ENCODE data around the gene JAML. TPM values are rescaled to one million over a fixed set of nuclear protein-coding genes. Genes with fewer than 3 reads are reported as not detected.

Gene JAML
- total RNA-seq, 1 experiment from 2014 or later, result not detected

GRCh38 chr11:118229274-118229847 is 4.5 kb upstream of the JAML start:
- H3K27me3 ChIP-seq, result no peaks in the 10 kb centered on the region
- DNase-seq, result no peak
- H3K4me1 ChIP-seq, result no peaks in the 10 kb centered on the region
- H3K27ac ChIP-seq, result no peak overlapping the region
- H3K9me3 ChIP-seq (replicated peaks), result no peaks in the 10 kb centered on the region
- no peak overlapping the region for H3K4me3 ChIP-seq
- H3K36me3 ChIP-seq, result no peaks in the 10 kb centered on the region

GRCh38 chr11:118227865-118228785 is 3.3 kb upstream of the JAML start:
- Histone ChIP-seq H3K4me1 (no peaks in the 10 kb centered on the region), H3K4me3 (no peak overlapping the region), H3K27me3 (no peaks in the 10 kb centered on the region), H3K9me3 (replicated peaks) (no peaks in the 10 kb centered on the region), H3K27ac (no peak overlapping the region), H3K36me3 (no peaks in the 10 kb centered on the region)
- no peak for DNase-seq

GRCh38 chr11:118226781-118227180 is 2.0 kb upstream of the JAML start:
- Histone ChIP-seq H3K9me3 (replicated peaks) (no peaks in the 10 kb centered on the region), H3K27ac (no peak overlapping the region)

GRCh38 chr11:118226296-118226695 is 1.5 kb upstream of the JAML start:
- Histone ChIP-seq H3K4me3 (no peak overlapping the region), H3K27ac (no peak overlapping the region), H3K27me3 (no peaks in the 10 kb centered on the region), H3K9me3 (replicated peaks) (no peaks in the 10 kb centered on the region), H3K4me1 (no peaks in the 10 kb centered on the region), H3K36me3 (no peaks in the 10 kb centered on the region)
- no peak for DNase-seq

More at GRCh38 chr11:118226781-118227180, 2.0 kb upstream of the JAML start:
- Histone ChIP-seq H3K36me3 (no peaks in the 10 kb centered on the region), H3K4me3 (no peak overlapping the region), H3K4me1 (no peaks in the 10 kb centered on the region), H3K27me3 (no peaks in the 10 kb centered on the region)
- DNase-seq, result no peak

- no peak for DNase-seq
- Histone ChIP-seq H3K4me3 (no peak overlapping the region), H3K9me3 (replicated peaks) (no peaks in the 10 kb centered on the region), H3K27ac (no peak overlapping the region), H3K27me3 (no peaks in the 10 kb centered on the region), H3K4me1 (no peaks in the 10 kb centered on the region), H3K36me3 (no peaks in the 10 kb centered on the region)
Measured at GRCh38 chr11:118223992-118224391, 819 bp downstream of the JAML start.

- H3K36me3 ChIP-seq, result no peaks in the 10 kb centered on the region
- no peak overlapping the region for H3K27ac ChIP-seq
- H3K27me3 ChIP-seq, result no peaks in the 10 kb centered on the region
- no peak for DNase-seq
- no peaks in the 10 kb centered on the region for H3K4me1 ChIP-seq
- H3K4me3 ChIP-seq, result no peak overlapping the region
- H3K9me3 ChIP-seq (replicated peaks), result no peaks in the 10 kb centered on the region
Measured at GRCh38 chr11:118223570-118223969, 1.2 kb downstream of the JAML start.

GRCh38 chr11:118222437-118222836 is 2.4 kb downstream of the JAML start:
- Histone ChIP-seq H3K27me3 (no peaks in the 10 kb centered on the region), H3K36me3 (no peaks in the 10 kb centered on the region), H3K4me3 (no peak overlapping the region), H3K4me1 (no peaks in the 10 kb centered on the region), H3K27ac (no peak overlapping the region), H3K9me3 (replicated peaks) (no peaks in the 10 kb centered on the region)
- no peak for DNase-seq

GRCh38 chr11:118221419-118221818 is 3.4 kb downstream of the JAML start:
- no peaks in the 10 kb centered on the region for H3K9me3 ChIP-seq (replicated peaks)
- H3K4me3 ChIP-seq, result no peak overlapping the region
- no peaks in the 10 kb centered on the region for H3K27me3 ChIP-seq
- H3K36me3 ChIP-seq, result no peaks in the 10 kb centered on the region
- H3K27ac ChIP-seq, result no peak overlapping the region
- H3K4me1 ChIP-seq, result no peaks in the 10 kb centered on the region
- DNase-seq, result no peak

- Histone ChIP-seq H3K9me3 (replicated peaks) (no peaks in the 10 kb centered on the region), H3K27ac (no peak overlapping the region), H3K27me3 (no peaks in the 10 kb centered on the region), H3K4me1 (peaks cover 3% of the 10 kb centered on the region), H3K4me3 (no peak overlapping the region), H3K36me3 (no peaks in the 10 kb centered on the region)
- DNase-seq, result no peak
Measured at GRCh38 chr11:118219732-118220131, 5.1 kb downstream of the JAML start.

GRCh38 chr11:118219244-118219643 is 5.6 kb downstream of the JAML start:
- DNase-seq, result no peak
- Histone ChIP-seq H3K27ac (no peak overlapping the region), H3K36me3 (no peaks in the 10 kb centered on the region), H3K27me3 (no peaks in the 10 kb centered on the region), H3K9me3 (replicated peaks) (no peaks in the 10 kb centered on the region), H3K4me3 (no peak overlapping the region), H3K4me1 (peaks cover 7% of the 10 kb centered on the region)

GRCh38 chr11:118217575-118217974 is 7.2 kb downstream of the JAML start:
- Histone ChIP-seq H3K4me1 (peaks cover 11% of the 10 kb centered on the region), H3K36me3 (no peaks in the 10 kb centered on the region), H3K27me3 (no peaks in the 10 kb centered on the region), H3K4me3 (no peak overlapping the region), H3K9me3 (replicated peaks) (no peaks in the 10 kb centered on the region), H3K27ac (no peak overlapping the region)
- DNase-seq, result no peak

GRCh38 chr11:118216621-118217481 is 8.0 kb downstream of the JAML start:
- no peak overlapping the region for H3K27ac ChIP-seq
- no peaks in the 10 kb centered on the region for H3K36me3 ChIP-seq
- no peaks in the 10 kb centered on the region for H3K9me3 ChIP-seq (replicated peaks)
- H3K4me3 ChIP-seq, result no peak overlapping the region
- no peaks in the 10 kb centered on the region for H3K27me3 ChIP-seq
- no peak for DNase-seq
- H3K4me1 ChIP-seq, result peaks cover 11% of the 10 kb centered on the region

GRCh38 chr11:118215765-118216164 is 9.0 kb downstream of the JAML start:
- no peaks in the 10 kb centered on the region for H3K27me3 ChIP-seq

GRCh38 chr11:118215262-118215661 is 9.5 kb downstream of the JAML start:
- Histone ChIP-seq H3K4me3 (no peak overlapping the region), H3K36me3 (no peaks in the 10 kb centered on the region)

More at GRCh38 chr11:118215765-118216164, 9.0 kb downstream of the JAML start:
- Histone ChIP-seq H3K27ac (no peak overlapping the region), H3K9me3 (replicated peaks) (no peaks in the 10 kb centered on the region), H3K36me3 (no peaks in the 10 kb centered on the region), H3K4me1 (peaks cover 11% of the 10 kb centered on the region), H3K4me3 (no peak overlapping the region)
- DNase-seq, result no peak

More at GRCh38 chr11:118215262-118215661, 9.5 kb downstream of the JAML start:
- H3K27ac ChIP-seq, result no peak overlapping the region
- no peaks in the 10 kb centered on the region for H3K9me3 ChIP-seq (replicated peaks)
- DNase-seq, result no peak
- peaks cover 11% of the 10 kb centered on the region for H3K4me1 ChIP-seq
- no peaks in the 10 kb centered on the region for H3K27me3 ChIP-seq

All from SJCRH30 (cell line).